Left ventricle myocardium superior (tissue), 1 donor: ENCODE results near the gene TLR9. TPM values are rescaled to one million over a fixed set of nuclear protein-coding genes. Genes with fewer than 3 reads are reported as not detected.
"Not testable (repeated sequence)": the region's sequence is repeated elsewhere in the genome, so short reads cannot be mapped to it uniquely, and the experiment has no call there.

Experiments
- ATAC-seq: fragments of 200-7000 bp; cut with Tn5 transposase; one replicate; pipeline ENCODE4 v1.9.1; 2020; ENCODE audit warnings: mild to moderate bottlenecking, moderate library complexity
- DNase-seq: peaks from one replicate; pipeline ENCODE4 v3.0.0-alpha.2; 2020
- intact Hi-C: fragments of 100-400 bp; cut with micrococcal nuclease; formaldehyde crosslinking; loops from one replicate; pipeline ENCODE4 v1.11.0; 2022
- microRNA-seq: library from miRNA; unstranded; fragments of <30 nt; microRNA quantifications from one replicate; pipeline ENCODE4 v1.2.0, GENCODE V29; 2020; ENCODE audit warnings: borderline number of aligned reads
- total RNA-seq: library from RNA; stranded (reverse); fragmentation: NEBNext Ultra II Directional; extraction: Animal tissue kit (Norgen Biotek cat#: 25700); gene quantifications from one replicate; pipeline ENCODE4 v1.2.1, GENCODE V29; 2021
- donor health status: DM: no; HTN: yes; CAD: no; lungs with severe emphysema.

TLR9 gene
- total RNA-seq, 1 donor from 2014 or later = 0.17 TPM

DNA sequence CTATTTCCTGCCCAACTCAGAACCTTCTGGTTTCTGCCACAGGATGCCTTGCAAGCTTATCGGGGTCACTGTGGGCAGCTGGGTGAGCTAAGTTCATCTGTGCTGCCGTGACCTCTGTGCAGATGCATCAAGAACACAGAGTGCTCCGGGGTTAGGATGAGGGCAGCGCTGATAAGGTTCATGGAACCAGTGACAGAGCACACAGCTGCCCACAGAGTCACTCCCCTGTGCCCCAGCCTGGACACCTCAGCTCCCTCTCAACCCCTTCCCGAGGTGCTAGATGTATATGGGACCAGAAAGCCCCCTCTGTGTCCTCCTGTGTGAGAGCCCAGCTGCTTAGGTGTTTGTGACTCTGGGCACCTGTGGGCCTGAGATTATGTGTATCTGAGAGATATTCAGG, 43.2 kb downstream of the TLR9 start:
- DNase-seq = no peak
- intact Hi-C loops = no loop called here
- peak; percentile 69 for ATAC-seq

DNA sequence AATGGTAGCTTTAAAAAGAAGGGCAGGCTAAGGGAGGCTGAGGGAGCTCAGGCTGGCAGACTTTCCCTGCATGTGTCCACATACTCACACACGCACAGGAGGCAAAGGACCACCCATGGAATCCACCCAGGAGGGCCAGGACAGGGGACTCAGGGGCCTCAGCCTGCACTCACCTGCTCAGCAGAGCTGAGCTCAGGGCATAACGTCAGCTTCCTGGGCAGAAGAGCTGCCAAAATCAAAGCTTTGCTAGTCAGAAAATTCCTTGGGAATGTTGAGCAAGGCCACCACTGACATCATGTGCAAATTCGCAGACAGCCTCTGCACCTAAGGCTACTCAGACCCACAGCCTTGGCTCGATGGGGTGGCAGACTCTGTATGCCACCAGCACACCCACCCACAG, 43.9 kb downstream of the TLR9 start:
- no peak for ATAC-seq
- intact Hi-C loops = no loop called here
- DNase-seq = no peak

DNA sequence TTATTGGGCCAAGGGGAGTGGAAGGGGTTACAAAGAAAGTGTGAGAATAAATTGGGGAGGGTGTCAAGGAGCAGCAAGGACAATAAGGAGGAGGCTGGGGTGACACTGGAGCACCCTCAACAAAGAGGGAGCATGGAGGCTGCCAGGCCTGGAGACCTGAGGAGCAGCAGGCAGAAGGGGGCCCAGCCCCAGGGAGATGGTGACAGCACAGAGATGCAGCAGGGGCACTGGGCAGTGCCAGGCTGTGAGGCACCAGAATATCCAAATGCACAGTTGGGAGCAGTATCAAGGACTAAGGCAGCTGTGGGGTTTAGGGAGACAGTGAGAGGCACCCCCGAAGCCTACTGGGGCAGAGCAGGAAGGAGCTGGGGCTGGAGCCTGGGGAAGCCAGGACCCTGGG, 46.9 kb downstream of the TLR9 start:
- DNase-seq (no peak), ATAC-seq (no peak)
- intact Hi-C loops = no loop called here

DNA sequence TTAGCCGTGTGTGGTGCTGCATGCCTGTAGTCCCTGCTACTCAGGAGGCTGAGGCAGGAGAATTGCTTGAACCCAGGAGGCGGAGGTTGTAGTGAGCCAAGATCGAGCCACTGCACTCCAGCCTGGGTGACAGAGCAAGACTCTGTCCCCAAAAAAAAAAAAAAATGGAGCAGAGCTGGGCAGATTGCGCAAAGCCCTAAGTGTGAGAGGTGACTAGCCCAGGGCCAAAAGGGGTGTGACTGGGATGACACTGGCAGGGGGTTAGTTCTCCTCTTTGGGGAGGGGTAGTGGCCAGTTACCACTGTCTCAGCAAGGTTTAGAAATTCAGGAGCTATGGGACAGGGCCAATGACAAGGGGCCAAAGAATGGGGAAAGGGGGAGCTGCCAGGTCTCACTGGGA, 47.3 kb downstream of the TLR9 start:
- DNase-seq, ATAC-seq, intact Hi-C loops: not testable (repeated sequence)

DNA sequence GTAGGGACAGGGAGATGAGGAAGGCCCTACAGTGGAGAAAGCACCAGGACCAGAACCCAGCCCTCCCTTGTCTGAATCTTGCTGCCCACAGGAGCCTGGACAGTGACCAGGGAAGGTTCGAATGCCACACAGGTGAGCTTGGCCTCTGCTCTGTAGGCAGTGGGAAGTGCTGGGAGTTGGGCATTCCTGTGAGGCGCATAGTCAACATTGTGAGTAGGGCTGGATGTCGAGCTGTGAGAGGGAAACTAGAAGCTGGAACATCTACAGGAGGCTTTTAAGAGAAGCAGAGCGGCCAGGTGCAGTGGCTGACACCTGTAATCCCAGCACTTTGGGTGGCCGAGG, 47.8 kb downstream of the TLR9 start:
- intact Hi-C loops = no loop called here
- ATAC-seq (no peak), DNase-seq (no peak)

DNA sequence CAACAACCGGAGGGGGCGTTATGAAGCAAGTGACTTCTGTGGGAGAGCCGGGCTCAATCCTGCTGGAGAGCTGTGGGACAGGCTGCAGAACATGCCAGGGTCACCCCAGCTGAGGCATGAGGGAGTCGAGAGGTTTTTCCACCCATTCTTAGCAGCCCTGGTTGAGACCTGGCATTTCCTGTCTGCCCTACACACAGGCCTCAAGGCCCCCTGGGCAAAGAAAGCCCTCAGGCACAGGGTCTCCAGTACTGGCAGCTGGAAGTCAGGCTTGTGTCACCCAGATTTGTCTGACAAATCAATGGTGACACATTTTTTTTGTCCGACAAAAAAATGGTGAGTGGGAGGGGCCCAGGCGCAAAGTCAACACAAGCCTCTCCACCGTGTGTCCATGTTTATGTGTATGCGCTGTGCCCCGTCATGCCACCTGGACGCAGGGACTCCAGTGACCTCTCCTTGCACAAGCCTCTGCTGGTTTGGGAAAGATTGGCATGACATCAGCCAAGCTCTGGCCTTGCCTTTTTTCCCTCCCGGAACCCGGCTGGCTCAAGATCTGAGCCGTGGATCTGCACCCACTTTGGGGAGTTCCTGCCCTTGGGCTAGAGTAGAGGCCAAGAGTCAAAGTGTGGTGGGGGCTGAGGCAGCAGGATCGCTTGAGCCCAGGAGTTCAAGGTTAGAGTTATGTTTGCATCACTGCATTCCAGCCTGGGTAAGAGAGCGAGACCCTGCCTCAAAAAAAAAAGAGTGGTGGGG, 48.3 kb downstream of the TLR9 start:
- intact Hi-C loops = no loop called here
- ATAC-seq = no peak
- DNase-seq = no peak

DNA sequence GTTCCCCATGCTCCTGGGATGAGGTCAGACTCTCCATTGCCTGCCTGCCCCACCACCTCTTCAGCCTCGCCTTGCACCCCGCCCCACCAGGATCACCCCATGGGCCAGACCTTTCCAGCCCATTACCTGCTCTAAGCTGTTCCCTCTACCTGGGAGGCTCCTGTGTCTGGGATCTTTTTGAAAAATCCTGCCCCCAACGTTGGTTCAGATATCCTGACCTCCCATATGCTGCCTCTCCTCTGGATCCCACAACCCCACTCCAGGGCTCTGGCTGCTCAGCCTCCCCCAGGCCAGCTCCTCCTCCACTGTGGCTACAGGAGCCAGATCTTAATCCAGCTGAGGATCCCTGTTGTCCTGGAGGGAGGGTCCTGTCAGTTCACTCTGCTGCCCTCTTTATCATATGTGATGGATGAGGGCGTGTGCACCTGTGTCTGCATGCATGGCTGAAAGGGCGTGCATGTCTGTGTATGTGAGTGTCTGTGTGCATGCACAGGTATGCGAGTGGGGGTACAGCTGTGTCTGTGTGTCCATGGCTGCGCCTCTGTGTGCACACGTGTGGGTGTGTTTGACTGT, 49.2 kb downstream of the TLR9 start:
- ATAC-seq (no peak), DNase-seq (no peak)
- intact Hi-C loops = no loop called here

DNA sequence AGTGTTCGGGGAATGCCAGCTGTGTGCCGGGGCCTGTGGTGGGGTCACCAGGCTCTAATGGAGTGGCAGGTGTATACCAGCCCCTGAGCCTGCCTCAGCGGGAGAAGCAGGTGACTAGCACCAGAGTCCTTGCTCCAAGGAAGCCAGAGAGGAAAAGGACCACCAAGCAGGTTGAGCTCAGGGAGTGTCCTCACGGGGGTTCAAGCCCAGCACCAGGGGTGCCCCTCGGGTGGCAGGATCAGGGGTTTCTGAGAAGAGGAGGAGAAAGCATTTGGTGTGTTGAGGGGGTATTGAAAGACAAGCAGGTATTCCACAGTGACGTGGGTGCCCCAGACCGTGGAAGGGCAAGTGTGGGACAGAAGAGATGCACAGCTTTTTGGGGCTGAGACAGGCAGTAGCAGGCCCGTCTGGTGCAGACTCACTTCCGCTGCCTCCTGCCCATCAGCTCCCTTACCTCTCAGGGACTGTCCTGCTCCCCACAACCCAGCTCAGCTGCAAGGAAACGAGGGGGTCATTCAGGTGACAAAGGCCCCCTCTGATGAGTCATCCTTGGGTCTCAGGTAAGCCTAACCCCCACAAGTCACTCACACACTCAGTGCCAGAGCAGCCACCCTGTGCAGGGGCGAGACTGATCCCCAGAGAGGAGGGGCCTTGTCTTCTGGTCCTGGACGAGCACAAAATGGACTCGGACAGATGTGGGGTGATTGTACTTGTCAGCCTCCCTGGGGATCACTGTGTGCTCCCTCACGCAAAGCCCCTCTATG, 49.8 kb downstream of the TLR9 start:
- ATAC-seq (no peak), DNase-seq (no peak)
- intact Hi-C loops = no loop called here

DNA sequence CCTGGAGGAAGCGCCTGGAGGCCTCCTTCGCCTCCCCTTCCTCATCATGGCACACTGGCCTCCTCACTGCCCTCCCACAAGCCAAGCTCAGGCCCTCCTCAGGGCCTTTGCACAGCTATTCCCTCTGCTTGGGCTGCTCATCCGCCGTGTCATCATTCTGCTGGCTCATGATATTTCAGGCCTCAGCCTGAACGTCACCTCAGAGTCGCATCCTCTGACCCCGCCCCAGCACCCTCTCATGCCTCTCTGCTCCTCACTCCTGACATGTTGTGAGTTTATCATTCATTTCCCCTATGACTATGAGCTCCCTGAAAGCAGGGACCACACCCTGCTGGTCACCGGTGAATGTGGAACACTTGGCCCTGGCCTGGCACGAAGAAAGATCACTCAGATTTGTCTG, 50.5 kb downstream of the TLR9 start:
- DNase-seq = no peak
- intact Hi-C loops = no loop called here
- no peak for ATAC-seq

DNA sequence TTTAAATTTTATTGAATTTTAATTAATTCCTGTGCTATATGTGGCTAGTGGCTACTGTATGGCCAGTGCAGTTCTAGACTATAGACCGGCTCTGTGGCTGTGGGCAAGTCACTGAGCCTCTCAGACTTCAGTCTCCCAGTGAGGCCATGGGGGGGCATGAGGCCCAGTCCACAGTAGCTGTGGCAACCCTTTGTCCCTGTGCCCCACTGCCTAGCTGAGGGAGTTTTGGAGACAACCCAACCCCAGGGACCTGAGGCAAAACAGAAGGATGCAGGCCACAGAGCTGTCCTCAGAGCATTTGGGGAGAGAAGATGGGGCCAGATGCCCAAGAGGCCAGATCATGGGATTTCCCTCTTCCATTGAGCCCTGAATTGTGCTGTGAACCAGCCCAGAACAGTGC, 52.3 kb downstream of the TLR9 start:
- intact Hi-C loops = no loop called here
- ATAC-seq (no peak), DNase-seq (no peak)

DNA sequence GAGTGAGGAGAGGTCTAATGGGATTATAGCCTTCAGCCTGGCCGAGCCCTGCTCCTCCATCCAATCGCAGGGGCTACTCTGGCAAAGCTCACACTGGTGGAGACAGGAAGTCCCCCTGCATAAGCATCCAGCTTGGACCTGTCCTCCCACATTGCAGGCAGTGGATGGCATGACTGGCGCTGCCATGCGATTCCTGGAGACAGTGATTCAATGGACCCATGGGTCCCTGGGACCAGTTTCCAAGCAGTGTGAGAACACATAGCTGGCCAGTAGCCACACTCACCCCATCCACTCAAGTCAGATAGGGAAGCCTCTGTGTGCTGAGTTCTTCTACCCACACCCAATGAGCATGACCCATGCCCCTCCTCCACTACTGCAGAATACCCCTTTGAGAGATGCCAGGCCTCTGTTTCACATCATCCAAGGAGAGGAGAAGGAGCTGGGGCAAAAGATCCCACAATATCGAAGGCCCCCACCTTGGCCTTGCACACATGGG, 53.1 kb downstream of the TLR9 start:
- intact Hi-C loops = no loop called here
- DNase-seq (no peak), ATAC-seq (no peak)

DNA sequence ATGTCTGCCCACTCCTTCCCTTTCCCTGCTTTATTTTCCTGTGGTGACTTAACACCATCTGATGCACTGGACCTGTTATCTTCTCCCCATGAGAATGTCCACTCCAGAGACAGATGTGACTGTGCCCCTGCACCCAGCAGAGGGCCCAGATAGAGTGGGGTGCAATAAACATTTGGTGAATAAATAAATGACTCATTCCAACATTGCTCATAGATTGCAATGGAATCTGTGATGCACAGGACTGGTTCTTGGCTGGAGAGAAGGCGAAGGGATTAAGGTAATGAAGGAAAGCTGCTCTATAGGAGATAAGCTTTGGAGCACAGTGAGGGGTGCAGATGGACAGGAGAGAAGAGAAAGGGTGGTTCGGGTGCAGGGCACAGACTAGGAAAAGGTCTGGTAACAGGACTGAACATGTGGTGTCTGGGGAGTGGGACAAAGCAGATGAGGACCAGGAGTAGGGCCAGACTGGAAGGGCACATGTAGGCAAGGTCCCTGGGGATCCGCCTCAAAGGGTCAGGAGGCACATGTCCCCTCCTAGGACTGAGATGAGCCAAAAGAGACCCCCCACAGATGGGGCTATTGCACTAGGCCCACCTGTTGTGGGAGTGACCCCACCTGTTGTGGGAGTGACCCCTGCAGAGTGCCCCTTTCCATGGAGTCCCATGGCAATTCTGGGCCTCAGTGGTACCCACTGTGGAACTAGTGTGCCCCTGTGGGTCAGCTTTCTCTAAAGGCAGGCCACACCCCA, 53.8 kb downstream of the TLR9 start:
- ATAC-seq (no peak), DNase-seq (no peak)
- intact Hi-C loops = no loop called here

Small RNA genes lying within 50 kb of the gene (microRNA-seq; reads per million reads assigned to microRNA genes)
- 39,602 reads per million, percentile 98 among the genes with 10 or more reads in this experiment for gene MIRLET7G

Other genes with a start within 250 kb of the TLR9 start
- 18.5 TPM for gene ACY1, start 242.1 kb downstream of the TLR9 start, total RNA-seq
- gene RPL29, start 229.8 kb downstream of the TLR9 start, total RNA-seq = 663 TPM
- 25.2 TPM for gene DUSP7, start 169.1 kb downstream of the TLR9 start, total RNA-seq
- gene POC1A, start 71.2 kb downstream of the TLR9 start, total RNA-seq = 1.5 TPM
- gene ALAS1, start 27.5 kb downstream of the TLR9 start, total RNA-seq = 166 TPM
- gene TWF2, start 13.5 kb upstream of the TLR9 start, total RNA-seq = 103 TPM
- gene PPM1M, start 20.1 kb upstream of the TLR9 start, total RNA-seq = 9.0 TPM
- gene WDR82, start 53.0 kb upstream of the TLR9 start, total RNA-seq = 67.5 TPM
- 4.0 TPM for gene GLYCTK, start 62.2 kb upstream of the TLR9 start, total RNA-seq
- gene DNAH1, start 90.7 kb upstream of the TLR9 start, total RNA-seq = 2.3 TPM
- 57.9 TPM for gene BAP1, start 184.4 kb upstream of the TLR9 start, total RNA-seq
- 13.1 TPM for gene PHF7, start 185.0 kb upstream of the TLR9 start, total RNA-seq
- 9.1 TPM for gene SEMA3G, start 219.5 kb upstream of the TLR9 start, total RNA-seq
- gene TNNC1, start 228.4 kb upstream of the TLR9 start, total RNA-seq = 8,945 TPM
- gene NISCH, start 230.0 kb upstream of the TLR9 start, total RNA-seq = 48.3 TPM